Fibroblast of skin of right quadriceps (primary cell): ENCODE results near the gene NOL7.
A peak's percentile ranks its signal among the peaks of the same experiment; 100 is the strongest.

Experiments used
- DNase-seq: peaks from one replicate; pipeline ENCODE4 v3.0.0-alpha.2; 2013

The NOL7 gene

GRCh38 chr6:13600036-13600435 is 15.1 kb upstream of the NOL7 start:
- DNase-seq: no peak

GRCh38 chr6:13604135-13604534 is 11.0 kb upstream of the NOL7 start:
- no peak for DNase-seq

GRCh38 chr6:13604546-13605416 is 10.4 kb upstream of the NOL7 start:
- no peak for DNase-seq

- DNase-seq: no peak
Observed at GRCh38 chr6:13605634-13606033, 9.5 kb upstream of the NOL7 start.

- no peak for DNase-seq
Observed at GRCh38 chr6:13611715-13612114, 3.4 kb upstream of the NOL7 start.

GRCh38 chr6:13613029-13613594 is 2.0 kb upstream of the NOL7 start:
- no peak for DNase-seq

GRCh38 chr6:13614126-13614925 is 809 bp upstream of the NOL7 start:
- DNase-seq: peak; percentile 4

GRCh38 chr6:13615792-13616120 is 621 bp downstream of the NOL7 start:
- DNase-seq: no peak

- no peak for DNase-seq
Observed at GRCh38 chr6:13617066-13617465, 1.9 kb downstream of the NOL7 start.

- DNase-seq: peak; percentile 17
Observed at GRCh38 chr6:13624871-13625288, 9.7 kb downstream of the NOL7 start.

GRCh38 chr6:13629459-13630116 is 14.5 kb downstream of the NOL7 start:
- DNase-seq: no peak

GRCh38 chr6:13630499-13630898 is 15.4 kb downstream of the NOL7 start:
- DNase-seq: no peak

- DNase-seq: no peak
Observed at GRCh38 chr6:13633343-13633742, 18.2 kb downstream of the NOL7 start.

GRCh38 chr6:13635948-13636658 is 21.0 kb downstream of the NOL7 start:
- no peak for DNase-seq

- no peak for DNase-seq
Observed at GRCh38 chr6:13638014-13638413, 22.9 kb downstream of the NOL7 start.

- DNase-seq: no peak
Observed at GRCh38 chr6:13638626-13639025, 23.5 kb downstream of the NOL7 start.

- peak; percentile 10 for DNase-seq
Observed at GRCh38 chr6:13641315-13641714, 26.2 kb downstream of the NOL7 start.

GRCh38 chr6:13643125-13643524 is 28.0 kb downstream of the NOL7 start:
- no peak for DNase-seq

GRCh38 chr6:13648850-13649249 is 33.7 kb downstream of the NOL7 start:
- DNase-seq: no peak

- DNase-seq: no peak
Observed at GRCh38 chr6:13649393-13649792, 34.3 kb downstream of the NOL7 start.

- DNase-seq: no peak
Observed at GRCh38 chr6:13653296-13653695, 38.2 kb downstream of the NOL7 start.

GRCh38 chr6:13654496-13654895 is 39.4 kb downstream of the NOL7 start:
- no peak for DNase-seq

- no peak for DNase-seq
Observed at GRCh38 chr6:13655700-13656099, 40.6 kb downstream of the NOL7 start.
